GM21723 (cell line): ENCODE measurements around the gene CCR6.

Experiments
- ATAC-seq: cut with Tn5 transposase; IDR thresholded peaks from one replicate; pipeline ENCODE4 v1.9.1; 2021; ENCODE audit warnings: mild to moderate bottlenecking, moderate library complexity; ENCODE audit not compliant: unreplicated experiment

CCR6 gene

DNA sequence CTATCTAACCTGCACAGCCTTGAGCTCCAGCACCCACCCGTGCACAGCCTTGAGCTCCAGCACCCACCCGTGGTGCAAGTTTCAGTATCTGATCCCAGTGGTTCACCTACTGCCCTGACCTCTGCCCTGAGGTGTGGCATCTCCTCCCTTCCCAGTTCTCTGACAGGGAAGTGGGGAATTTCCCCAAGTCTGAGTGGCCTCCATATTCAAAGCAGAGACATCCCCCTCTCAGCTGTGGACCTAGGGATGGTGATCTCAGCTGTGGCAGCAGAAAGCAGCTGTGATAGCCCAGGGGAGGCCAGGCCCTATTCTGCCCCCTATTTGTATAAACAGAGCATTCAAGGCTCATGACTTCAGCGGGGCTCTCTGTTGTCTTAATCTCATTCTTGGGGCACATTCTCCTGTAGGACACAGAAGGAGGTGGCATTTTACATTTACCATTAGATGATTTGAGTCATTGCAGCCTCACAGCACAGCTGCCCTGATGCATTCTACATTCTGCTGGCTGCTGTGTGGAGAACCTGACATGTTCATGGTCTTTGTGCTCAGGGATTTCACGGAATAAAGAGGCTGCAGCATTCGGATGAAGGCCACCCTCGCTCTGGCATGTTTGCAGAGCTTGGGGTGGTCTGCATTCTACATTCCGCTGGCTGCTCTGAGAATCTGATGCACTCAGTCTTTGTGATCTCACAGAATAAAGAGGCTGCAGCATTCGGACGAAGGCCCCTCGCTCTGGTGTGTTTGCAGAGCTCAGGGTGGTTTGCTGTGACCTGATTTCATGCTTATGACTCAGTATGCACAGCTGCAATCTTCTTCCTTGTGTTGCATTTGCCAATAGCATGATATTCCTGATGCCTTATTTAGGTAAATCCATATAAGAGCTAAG is 17.9 kb downstream of the CCR6 start:
- peak; percentile 47 for ATAC-seq

- peak; percentile 76 for ATAC-seq
Observed at GRCh38 chr6:167141667-167142432, 19.0 kb downstream of the CCR6 start.

- ATAC-seq = no peak
Observed at GRCh38 chr6:167142433-167142761, 19.5 kb downstream of the CCR6 start.

- no peak for ATAC-seq
Observed at GRCh38 chr6:167143041-167143440, 20.1 kb downstream of the CCR6 start.

DNA sequence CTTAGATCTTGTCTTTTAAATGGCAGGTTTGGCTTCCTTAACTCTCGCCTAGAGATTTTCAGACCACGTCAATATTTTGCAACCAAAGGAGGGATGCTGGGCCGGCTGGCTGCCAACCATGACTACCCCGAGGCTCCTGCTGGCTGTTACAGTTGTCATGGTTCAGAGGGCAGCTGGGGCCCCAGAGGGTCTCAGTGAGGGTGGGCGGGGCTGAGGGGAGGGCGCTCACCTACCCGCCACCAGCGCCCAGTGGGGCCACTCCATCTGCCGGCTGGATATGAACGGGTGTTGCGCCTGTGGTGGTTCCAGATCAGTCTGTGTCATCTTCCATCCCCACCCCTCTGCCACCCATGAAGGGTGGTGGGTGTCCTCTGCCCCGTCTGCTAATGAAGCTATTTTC is 22.6 kb downstream of the CCR6 start:
- ATAC-seq = no peak

- ATAC-seq = no peak
Observed at GRCh38 chr6:167146135-167146534, 23.2 kb downstream of the CCR6 start.

GRCh38 chr6:167146977-167147376 is 24.1 kb downstream of the CCR6 start:
- ATAC-seq = no peak

- ATAC-seq = no peak
Observed at GRCh38 chr6:167148021-167148420, 25.1 kb downstream of the CCR6 start.

DNA sequence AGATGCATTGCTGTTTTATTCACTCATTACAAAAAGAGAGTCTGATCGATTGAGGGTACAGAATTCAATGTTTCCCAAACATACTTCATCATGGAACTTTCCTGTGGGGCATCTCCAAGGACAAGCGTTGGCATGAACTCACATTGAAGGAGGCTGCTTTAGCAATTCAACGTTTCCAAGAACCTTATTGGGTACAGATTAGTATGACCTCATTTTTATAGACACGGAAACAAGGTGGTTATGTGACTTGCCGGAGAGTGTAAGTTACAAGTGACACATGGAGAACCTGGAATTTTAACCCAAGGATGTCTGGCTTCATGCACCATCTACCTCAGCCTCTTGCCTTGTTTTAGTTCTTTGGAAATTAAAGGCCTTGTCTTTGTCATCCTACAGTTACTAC is 26.1 kb downstream of the CCR6 start:
- no peak for ATAC-seq

DNA sequence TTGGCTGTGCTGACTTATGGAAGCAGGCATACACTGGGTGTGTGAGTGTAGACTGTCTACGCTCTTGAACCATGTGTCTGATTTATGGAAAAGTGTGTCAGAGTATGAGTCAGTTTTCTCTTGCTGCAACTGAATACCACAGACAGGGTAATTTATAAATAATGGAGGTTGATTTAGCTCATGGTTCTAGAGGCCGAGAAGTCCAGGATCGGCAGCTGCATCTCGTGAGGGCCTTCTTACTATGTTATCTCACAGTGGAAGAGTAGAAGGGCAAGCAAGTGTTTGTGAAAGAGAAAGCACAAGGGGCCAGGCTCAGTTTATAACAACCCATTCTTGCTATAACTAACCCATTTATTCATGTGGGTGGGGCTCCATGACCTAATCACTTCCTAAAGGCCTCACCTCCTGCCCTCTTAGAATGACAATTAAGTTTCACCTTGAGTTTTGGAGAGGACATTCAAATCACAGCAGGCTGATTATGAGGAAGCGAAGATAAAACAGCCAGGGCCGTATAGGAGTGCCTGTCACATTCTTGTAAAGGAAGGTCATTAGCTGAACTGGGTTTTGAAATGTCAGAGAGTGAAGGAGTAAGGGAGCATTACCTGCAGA is 28.1 kb downstream of the CCR6 start:
- peak; percentile 61 for ATAC-seq

GRCh38 chr6:167151648-167152047 is 28.8 kb downstream of the CCR6 start:
- peak; percentile 16 for ATAC-seq

- ATAC-seq = peak; percentile 52
Observed at GRCh38 chr6:167152862-167153261, 30.0 kb downstream of the CCR6 start.

GRCh38 chr6:167153521-167153959 is 30.6 kb downstream of the CCR6 start:
- peak; percentile 60 for ATAC-seq

DNA sequence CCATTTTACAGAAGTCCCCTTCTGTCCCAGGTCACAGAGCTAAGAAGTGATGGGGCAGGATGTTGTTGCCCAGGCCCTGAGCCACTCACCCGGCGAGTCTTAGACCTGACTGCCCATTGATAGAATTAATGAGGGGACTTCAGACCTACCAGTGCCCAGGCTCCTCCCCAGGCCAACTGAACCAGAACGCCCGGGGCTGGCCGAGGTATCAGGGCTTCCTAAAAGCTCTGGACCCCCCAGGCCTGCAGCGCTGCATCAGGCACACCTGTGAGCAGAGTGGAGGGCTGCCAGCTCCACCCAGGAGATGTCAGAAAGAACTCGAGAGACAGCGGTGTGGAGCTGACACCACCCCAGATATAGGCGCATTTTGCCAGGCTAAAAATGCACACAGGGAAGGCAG is 31.4 kb downstream of the CCR6 start:
- no peak for ATAC-seq

GRCh38 chr6:167154895-167155294 is 32.0 kb downstream of the CCR6 start:
- no peak for ATAC-seq

DNA sequence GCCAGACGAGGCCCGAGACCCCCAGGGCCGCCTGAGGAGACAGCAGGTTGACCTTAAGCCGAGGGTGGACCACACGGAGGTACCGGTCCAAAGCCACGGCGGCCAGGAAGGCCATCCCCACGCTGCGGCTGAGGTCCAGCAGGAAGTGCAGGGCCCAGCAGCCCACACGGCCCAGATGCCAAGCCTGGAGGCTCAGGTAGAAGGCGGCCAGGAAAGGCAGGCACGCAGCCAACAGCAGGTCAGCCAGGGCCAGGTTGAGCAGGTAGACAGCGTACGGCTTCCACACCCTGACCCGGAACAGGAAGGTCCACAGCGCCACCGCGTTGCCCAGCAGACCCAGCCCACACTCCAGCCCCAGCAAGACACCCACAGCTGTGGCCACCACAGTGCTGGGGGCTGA is 34.5 kb downstream of the CCR6 start:
- no peak for ATAC-seq

DNA sequence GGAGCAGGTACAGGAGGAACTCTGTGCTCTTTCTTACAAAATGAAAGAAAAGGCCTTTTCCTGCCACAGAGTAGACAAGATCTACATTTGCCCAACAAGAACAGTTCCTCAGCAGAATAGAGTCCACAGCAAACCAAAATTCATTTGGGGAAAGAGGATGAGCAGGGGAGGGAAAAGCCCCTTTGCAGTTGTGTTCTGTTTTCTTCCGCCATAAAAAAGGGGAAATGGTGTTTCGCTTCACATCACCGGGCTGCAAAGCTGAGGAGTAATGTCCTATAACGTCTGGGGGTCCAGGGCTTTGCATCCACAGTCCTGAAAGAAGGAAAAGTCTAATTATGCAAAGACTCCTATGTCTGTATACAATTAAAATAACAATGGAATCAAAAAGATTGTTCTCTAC is 35.0 kb downstream of the CCR6 start, which contains the start of gene GPR31:
Gene GPR31, minus strand, starts transcription at position 118 of the 400 bp plus-strand sequence. CDS start 149 bp downstream, outside the sequence.
- no peak for ATAC-seq

GRCh38 chr6:167161851-167162467 is 39.1 kb downstream of the CCR6 start:
- ATAC-seq = no peak

DNA sequence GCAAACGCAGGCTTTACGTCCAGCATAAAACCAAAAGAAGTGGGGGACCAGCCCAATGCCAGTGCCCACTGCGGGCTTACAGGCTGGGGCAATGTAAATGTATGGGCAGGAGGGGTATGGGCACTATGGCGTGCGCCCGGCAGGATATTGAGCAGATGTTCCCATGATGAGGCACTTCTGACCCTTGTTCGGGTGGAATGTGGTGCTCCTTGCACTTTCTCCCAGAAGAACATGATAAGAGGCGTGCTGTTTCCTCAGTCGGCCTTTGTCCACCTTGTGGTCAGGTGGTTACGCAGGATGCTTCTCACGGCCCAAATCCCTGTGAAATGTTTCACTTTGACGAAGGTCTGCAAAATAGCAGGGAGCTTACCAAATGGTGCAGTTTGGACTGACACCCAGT is 39.7 kb downstream of the CCR6 start:
- ATAC-seq = no peak

- ATAC-seq = no peak
Observed at GRCh38 chr6:167163476-167164011, 40.6 kb downstream of the CCR6 start.

DNA sequence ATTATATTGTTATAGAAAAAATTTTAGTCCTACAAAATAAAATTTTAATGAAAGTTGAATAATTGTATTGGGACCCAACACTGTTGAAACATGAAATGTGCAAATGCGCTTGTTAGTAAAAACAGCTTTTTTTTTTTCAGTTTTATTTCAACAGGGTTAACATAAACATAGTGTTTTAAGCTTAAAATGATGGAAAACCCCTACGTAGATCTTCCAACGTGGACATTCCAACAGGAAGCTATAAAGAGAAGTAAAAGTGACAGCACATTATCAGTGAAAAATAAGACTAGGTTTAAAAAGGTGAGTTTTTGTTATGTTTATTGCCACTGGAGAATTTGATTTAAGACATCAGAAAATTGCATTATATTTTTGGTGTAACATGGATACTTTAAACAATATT is 41.4 kb downstream of the CCR6 start:
- ATAC-seq = no peak
